CD4-positive, CD25-positive, alpha-beta regulatory T cell (primary cell): ENCODE measurements around the gene SERINC1. TPM values are rescaled to one million over a fixed set of nuclear protein-coding genes. Genes with fewer than 3 reads are reported as not detected.
A peak's percentile ranks its signal among the peaks of the same experiment; 100 is the strongest.

Experiments used
- ATAC-seq, 2 donors: fragments of 150-1000 bp; cut with Tn5 transposase; one replicate each; pipeline ENCODE4 v1.10.0; 2021; ENCODE audit warnings: low read depth in 2 of 2, moderate number of reproducible peaks in 2 of 2, moderate library complexity in 1 of 2
- DNase-seq, 3 donors: peaks; one replicate each; pipeline versions ENCODE4 v3.0.0 to v3.0.0-alpha.2; 2012 to 2022; ENCODE audit warnings: mixed read lengths in 1 of 3
- H3K27ac ChIP-seq: one replicate; pipeline ENCODE4 v1.7.0; 2013; ENCODE audit warnings: mild to moderate bottlenecking, low read length; ENCODE audit not compliant: insufficient read depth, poor library complexity, severe bottlenecking
- H3K27me3 ChIP-seq: one replicate; pipeline ENCODE4 v1.7.0; 2013; ENCODE audit warnings: low read length; ENCODE audit not compliant: control insufficient read depth, insufficient read depth
- H3K36me3 ChIP-seq: one replicate; pipeline ENCODE4 v1.7.0; 2013; ENCODE audit warnings: mild to moderate bottlenecking, low read length, moderate library complexity; ENCODE audit not compliant: control insufficient read depth, insufficient read depth
- H3K4me1 ChIP-seq: 2 replicates; pipeline ENCODE4 v1.7.0; 2013; ENCODE audit warnings: mild to moderate bottlenecking, low read length; ENCODE audit not compliant: insufficient read depth, control insufficient read depth, poor library complexity, severe bottlenecking
- H3K4me3 ChIP-seq: one replicate; pipeline ENCODE4 v1.7.0; 2013; ENCODE audit warnings: low read depth, mild to moderate bottlenecking, low read length, moderate library complexity
- H3K9me3 ChIP-seq, 2 experiments: 1 replicate in 1 of 2; 2 replicates in 1 of 2; pipeline ENCODE4 v1.7.0; 2013; ENCODE audit warnings: low read length in 2 of 2, mild to moderate bottlenecking in 1 of 2, moderate library complexity in 1 of 2; ENCODE audit not compliant: control insufficient read depth in 2 of 2
- H3K27ac Mint-ChIP-seq, 3 donors: one replicate each; pipeline ENCODE4 v1.8.0; 2020 to 2022; ENCODE audit warnings: mild to moderate bottlenecking in 3 of 3, mixed read lengths in 3 of 3, moderate library complexity in 2 of 3
- H3K27me3 Mint-ChIP-seq: one replicate; pipeline ENCODE4 v1.8.0; 2022; ENCODE audit warnings: mild to moderate bottlenecking, mixed read lengths
- H3K36me3 Mint-ChIP-seq: one replicate; pipeline ENCODE4 v1.8.0; 2020; ENCODE audit warnings: mixed read lengths
- H3K4me1 Mint-ChIP-seq, 4 donors: one replicate each; pipeline ENCODE4 v1.8.0; 2020 to 2022; ENCODE audit warnings: mixed read lengths in 4 of 4, mild to moderate bottlenecking in 1 of 4
- H3K4me3 Mint-ChIP-seq, 4 donors: one replicate each; pipeline ENCODE4 v1.8.0; 2020 to 2022; ENCODE audit warnings: mild to moderate bottlenecking in 4 of 4, mixed read lengths in 4 of 4, moderate library complexity in 3 of 4
- H3K9me3 Mint-ChIP-seq, 7 donors: one replicate each; pipeline ENCODE4 v1.8.0; 2020 to 2022; ENCODE audit warnings: mixed read lengths in 7 of 7, mild to moderate bottlenecking in 3 of 7, moderate library complexity in 2 of 7
- polyA plus RNA-seq, 4 donors: library from polyadenylated mRNA; unstranded; fragments of 300-500 nt; fragmentation: Illumina TruSeq; gene quantifications; one replicate each; pipeline ENCODE4 v1.2.3, GENCODE V29; 2021
- total RNA-seq: library from RNA; stranded (reverse); gene quantifications from one replicate; pipeline ENCODE4 v1.2.3, GENCODE V29; 2022

The SERINC1 gene
- total and polyA plus RNA-seq, 5 donors from 2014 or later, result 139 to 193 (median 160) TPM

GRCh38 chr6:122401104-122401503 is 70.5 kb downstream of the SERINC1 start:
- H3K27ac ChIP-seq, result no peak overlapping the region

GRCh38 chr6:122400462-122401089 is 71.0 kb downstream of the SERINC1 start:
- Mint-ChIP-seq H3K4me3 (peak overlapping the region; percentile 96 to 99 (median 98)), H3K27me3 (no peaks in the 10 kb centered on the region), H3K27ac (peak overlapping the region; percentile 21 to 97 (median 29)), H3K4me1 (peaks cover 20 to 47% (median 21%) of the 10 kb centered on the region in 4 donors), H3K9me3 (no peaks in the 10 kb centered on the region), H3K36me3 (peaks cover 4% of the 10 kb centered on the region)
- ATAC-seq (no peak), DNase-seq (no peak)
- no peaks in the 10 kb centered on the region for H3K36me3 ChIP-seq
- H3K4me3 ChIP-seq, result peak overlapping the region; percentile 87
- no peaks in the 10 kb centered on the region for H3K9me3 ChIP-seq
- H3K27me3 ChIP-seq, result no peaks in the 10 kb centered on the region
- peak overlapping the region; percentile 84 for H3K27ac ChIP-seq
- peaks cover 25% of the 10 kb centered on the region for H3K4me1 ChIP-seq

More at GRCh38 chr6:122401104-122401503, 70.5 kb downstream of the SERINC1 start:
- H3K27me3 Mint-ChIP-seq, result no peaks in the 10 kb centered on the region
- DNase-seq (no peak), ATAC-seq (no peak)
- peaks cover 23 to 52% (median 26%) of the 10 kb centered on the region in 4 donors for H3K4me1 Mint-ChIP-seq
- peaks cover 25% of the 10 kb centered on the region for H3K4me1 ChIP-seq
- H3K4me3 ChIP-seq, result peak overlapping the region; percentile 87
- no peaks in the 10 kb centered on the region for H3K9me3 Mint-ChIP-seq
- no peaks in the 10 kb centered on the region for H3K36me3 ChIP-seq
- no peaks in the 10 kb centered on the region for H3K27me3 ChIP-seq
- no peaks in the 10 kb centered on the region for H3K9me3 ChIP-seq
- peaks cover 9% of the 10 kb centered on the region for H3K36me3 Mint-ChIP-seq
- peak overlapping the region; percentile 96 to 99 (median 98) for H3K4me3 Mint-ChIP-seq
- H3K27ac Mint-ChIP-seq, result peak overlapping the region in 2 of 3 donors; percentile 29 to 97

- Histone ChIP-seq H3K36me3 (no peaks in the 10 kb centered on the region), H3K4me3 (peak overlapping the region; percentile 87), H3K9me3 (no peaks in the 10 kb centered on the region), H3K27ac (peak overlapping the region; percentile 84), H3K4me1 (peaks cover 25% of the 10 kb centered on the region), H3K27me3 (no peaks in the 10 kb centered on the region)
- DNase-seq (no peak), ATAC-seq (peak in 1 of 2 donors; percentile 1)
- peak overlapping the region; percentile 52 to 99 (median 97) for H3K27ac Mint-ChIP-seq
- H3K9me3 Mint-ChIP-seq, result no peaks in the 10 kb centered on the region
- peak overlapping the region; percentile 96 to 99 (median 98) for H3K4me3 Mint-ChIP-seq
- peaks cover 20 to 44% (median 21%) of the 10 kb centered on the region in 4 donors for H3K4me1 Mint-ChIP-seq
- H3K36me3 Mint-ChIP-seq, result peaks cover 4% of the 10 kb centered on the region
- H3K27me3 Mint-ChIP-seq, result no peaks in the 10 kb centered on the region
These were observed 71.5 kb downstream of the SERINC1 start for GRCh38 chr6:122400121-122400450.

- H3K4me1 Mint-ChIP-seq, result peaks cover 19 to 38% (median 20%) of the 10 kb centered on the region in 4 donors
- Histone ChIP-seq H3K27me3 (no peaks in the 10 kb centered on the region), H3K36me3 (no peaks in the 10 kb centered on the region), H3K4me3 (peak within 1 kb of the TSS; percentile 87), H3K4me1 (peaks cover 25% of the 10 kb centered on the region), H3K9me3 (no peaks in the 10 kb centered on the region), H3K27ac (peak within 1 kb of the TSS; percentile 84)
- H3K36me3 Mint-ChIP-seq, result peaks cover 4% of the 10 kb centered on the region
- DNase-seq, result peak; percentile 89 to 98 (median 93)
- ATAC-seq, result peak; percentile 99
- peak within 1 kb of the TSS; percentile 96 to 99 (median 98) for H3K4me3 Mint-ChIP-seq
- H3K27me3 Mint-ChIP-seq, result peaks cover under 1% of the 10 kb centered on the region
- H3K27ac Mint-ChIP-seq, result peak within 1 kb of the TSS; percentile 83 to 99 (median 97)
- no peaks in the 10 kb centered on the region for H3K9me3 Mint-ChIP-seq
These were observed 72.1 kb downstream of the SERINC1 start, which contains the start of gene HSF2 for GRCh38 chr6:122399348-122400120. Gene HSF2, plus strand, starts transcription at chr6:122399652. Its CDS starts 86 bp downstream, at chr6:122399738.

GRCh38 chr6:122399055-122399347 is 72.6 kb downstream of the SERINC1 start:
- Mint-ChIP-seq H3K27me3 (peaks cover 6% of the 10 kb centered on the region), H3K4me3 (peak overlapping the region; percentile 96 to 99 (median 98)), H3K9me3 (no peaks in the 10 kb centered on the region), H3K36me3 (peaks cover 3% of the 10 kb centered on the region), H3K4me1 (peaks cover 17 to 35% (median 21%) of the 10 kb centered on the region in 4 donors), H3K27ac (peak overlapping the region; percentile 83 to 97 (median 93))
- H3K27me3 ChIP-seq, result no peaks in the 10 kb centered on the region
- peaks cover 25% of the 10 kb centered on the region for H3K4me1 ChIP-seq
- no peaks in the 10 kb centered on the region for H3K36me3 ChIP-seq
- H3K27ac ChIP-seq, result peak overlapping the region; percentile 84
- DNase-seq (no peak), ATAC-seq (no peak)
- peak overlapping the region; percentile 72 for H3K4me3 ChIP-seq
- no peaks in the 10 kb centered on the region for H3K9me3 ChIP-seq

GRCh38 chr6:122394016-122394415 is 77.6 kb downstream of the SERINC1 start:
- Mint-ChIP-seq H3K4me1 (peaks cover 0 to 4% (median 2%) of the 10 kb centered on the region in 4 donors), H3K27ac (no peak overlapping the region), H3K9me3 (no peaks in the 10 kb centered on the region)

GRCh38 chr6:122393351-122393896 is 78.2 kb downstream of the SERINC1 start:
- Histone ChIP-seq H3K9me3 (no peaks in the 10 kb centered on the region), H3K4me1 (no peaks in the 10 kb centered on the region), H3K27ac (no peak overlapping the region), H3K36me3 (no peaks in the 10 kb centered on the region), H3K4me3 (no peak overlapping the region), H3K27me3 (peaks cover under 1% of the 10 kb centered on the region)
- H3K27me3 Mint-ChIP-seq, result peaks cover 27% of the 10 kb centered on the region
- H3K27ac Mint-ChIP-seq, result no peak overlapping the region
- H3K4me3 Mint-ChIP-seq, result no peak overlapping the region
- H3K9me3 Mint-ChIP-seq, result no peaks in the 10 kb centered on the region
- no peaks in the 10 kb centered on the region for H3K36me3 Mint-ChIP-seq
- DNase-seq (no peak), ATAC-seq (no peak)
- H3K4me1 Mint-ChIP-seq, result peaks cover 0 to 4% (median 0%) of the 10 kb centered on the region in 4 donors

More at GRCh38 chr6:122394016-122394415, 77.6 kb downstream of the SERINC1 start:
- Histone ChIP-seq H3K4me3 (no peak overlapping the region), H3K36me3 (no peaks in the 10 kb centered on the region), H3K27ac (no peak overlapping the region), H3K9me3 (no peaks in the 10 kb centered on the region), H3K27me3 (no peaks in the 10 kb centered on the region), H3K4me1 (no peaks in the 10 kb centered on the region)
- H3K27me3 Mint-ChIP-seq, result peaks cover 21% of the 10 kb centered on the region
- no peak for DNase-seq
- H3K36me3 Mint-ChIP-seq, result no peaks in the 10 kb centered on the region
- no peak for ATAC-seq
- H3K4me3 Mint-ChIP-seq, result no peak overlapping the region
